ENCODE data around the gene RTP5. TPM values are rescaled to one million over a fixed set of nuclear protein-coding genes. Genes with fewer than 3 reads are reported as not detected.

RTP5 gene
- total and polyA plus RNA-seq, 2 donors (not counting 1 experiment from before 2014, with no cell fraction given), result not detected

GRCh38 chr2:241891315-241891987, 21.9 kb downstream of the RTP5 start:
- TF ChIP-seq CTCF (IDR thresholded peaks at IDR 0.05) (no peak), EZH2 (IDR thresholded peaks at IDR 0.05; ENCODE audit: borderline replicate concordance, insufficient read depth, low read depth, low read length, poor library complexity, severe bottlenecking) (no peak)
- Histone ChIP-seq H2AFZ (ENCODE audit: insufficient read depth, low read depth, low read length, poor library complexity, severe bottlenecking) (no peak overlapping the region), H3K79me2 (ENCODE audit: control insufficient read depth, insufficient read depth, low read length) (peaks cover 76% of the 10 kb centered on the region), H3K4me2 (replicated peaks; ENCODE audit: low read depth, low read length, poor library complexity, severe bottlenecking) (no peak overlapping the region), H3K27me3 (replicated peaks in 1 of 4; ENCODE audit: control extremely low read depth in 1 of 4, control insufficient read depth in 3 of 4, insufficient read depth in 4 of 4, low read length in 3 of 4) (no peaks in the 10 kb centered on the region), H3K9me3 (ENCODE audit: control extremely low read depth in 1 of 3, control insufficient read depth in 2 of 3, insufficient read depth in 1 of 3, low read length in 2 of 3) (peaks cover 0 to 5% (median 0%) of the 10 kb centered on the region in 3 donors), H3K4me1 (ENCODE audit: control insufficient read depth in 2 of 2, insufficient read depth in 2 of 2, low read length in 2 of 2) (peaks cover 8 to 9% of the 10 kb centered on the region in 2 donors), H3K36me3 (replicated peaks in 1 of 2; ENCODE audit: control extremely low read depth in 1 of 2, control insufficient read depth in 1 of 2, extremely low read depth in 1 of 2, insufficient read depth in 2 of 2, low read length in 1 of 2) (peaks cover 0 to 19% of the 10 kb centered on the region in 2 experiments), H3K9ac (ENCODE audit: low read length) (no peak overlapping the region), H3K4me3 (ENCODE audit: control extremely low read depth in 1 of 5, extremely low read depth in 1 of 5, insufficient read depth in 1 of 5, low read depth in 2 of 5, low read length in 4 of 5) (no peak overlapping the region), H3K27ac (ENCODE audit: low read length in 2 of 2) (no peak overlapping the region), H4K20me1 (ENCODE audit: control insufficient read depth, insufficient read depth, low read length, poor library complexity, severe bottlenecking) (peaks cover 68% of the 10 kb centered on the region)
- no peaks in the 10 kb centered on the region for H3K27me3 Mint-ChIP-seq
- ChIA-PET POLR2A (no interaction called here), CTCF (no interaction called here)
- DNase-seq, result no peak
- H3K4me1 Mint-ChIP-seq, result peaks cover 34% of the 10 kb centered on the region
- ATAC-seq (ENCODE audit: low read depth), result no peak
- H3K4me3 Mint-ChIP-seq, result no peak overlapping the region
- WGBS (ENCODE audit: insufficient coverage), result 96% methylated on average over 22 of the region's 27 CpGs
- H3K9me3 Mint-ChIP-seq (ENCODE audit: insufficient read depth), result no peaks in the 10 kb centered on the region
- intact Hi-C loops (cut with micrococcal nuclease), result no loop called here
- no peak overlapping the region for H3K27ac Mint-ChIP-seq

GRCh38 chr2:241891988-241892298, 22.4 kb downstream of the RTP5 start:
- TF ChIP-seq EZH2 (IDR thresholded peaks at IDR 0.05; ENCODE audit: borderline replicate concordance, insufficient read depth, low read depth, low read length, poor library complexity, severe bottlenecking), result no peak
- TF ChIP-seq CTCF (IDR thresholded peaks at IDR 0.05), result no peak
- CTCF ChIA-PET, result no interaction called here
- DNase-seq, result no peak
- peaks cover 74% of the 10 kb centered on the region for H3K79me2 ChIP-seq (ENCODE audit: control insufficient read depth, insufficient read depth, low read length)
- H4K20me1 ChIP-seq (ENCODE audit: control insufficient read depth, insufficient read depth, low read length, poor library complexity, severe bottlenecking), result peaks cover 64% of the 10 kb centered on the region
- Mint-ChIP-seq H3K4me3 (no peak overlapping the region), H3K4me1 (peaks cover 29% of the 10 kb centered on the region), H3K27ac (no peak overlapping the region), H3K27me3 (no peaks in the 10 kb centered on the region), H3K9me3 (ENCODE audit: insufficient read depth) (no peaks in the 10 kb centered on the region)
- intact Hi-C loops (cut with micrococcal nuclease), result no loop called here
- no peak for ATAC-seq (ENCODE audit: low read depth)
- peaks cover 0 to 5% (median 0%) of the 10 kb centered on the region in 3 donors for H3K9me3 ChIP-seq (ENCODE audit: control extremely low read depth in 1 of 3, control insufficient read depth in 2 of 3, insufficient read depth in 1 of 3, low read length in 2 of 3)
- no peak overlapping the region for H3K4me2 ChIP-seq (replicated peaks; ENCODE audit: low read depth, low read length, poor library complexity, severe bottlenecking)
- WGBS (ENCODE audit: insufficient coverage), result 90% methylated on average over 2 of the region's 3 CpGs
- no peak overlapping the region for H3K9ac ChIP-seq (ENCODE audit: low read length)
- H3K4me3 ChIP-seq (ENCODE audit: control extremely low read depth in 1 of 5, extremely low read depth in 1 of 5, insufficient read depth in 1 of 5, low read depth in 2 of 5, low read length in 4 of 5), result no peak overlapping the region
- no peak overlapping the region for H2AFZ ChIP-seq (ENCODE audit: insufficient read depth, low read depth, low read length, poor library complexity, severe bottlenecking)
- POLR2A ChIA-PET, result no interaction called here
- no peak overlapping the region for H3K27ac ChIP-seq (ENCODE audit: low read length in 2 of 2)
- no peaks in the 10 kb centered on the region for H3K27me3 ChIP-seq (replicated peaks in 1 of 4; ENCODE audit: control extremely low read depth in 1 of 4, control insufficient read depth in 3 of 4, insufficient read depth in 4 of 4, low read length in 3 of 4)
- H3K36me3 ChIP-seq (replicated peaks in 1 of 2; ENCODE audit: control extremely low read depth in 1 of 2, control insufficient read depth in 1 of 2, extremely low read depth in 1 of 2, insufficient read depth in 2 of 2, low read length in 1 of 2), result peaks cover 0 to 16% of the 10 kb centered on the region in 2 experiments
- H3K4me1 ChIP-seq (ENCODE audit: control insufficient read depth in 2 of 2, insufficient read depth in 2 of 2, low read length in 2 of 2), result peaks cover 3 to 5% of the 10 kb centered on the region in 2 donors

Data from B cell (primary cell).